HG03025 (cell line): ENCODE measurements around the gene UPK2.
"Not testable (repeated sequence)": the region's sequence is repeated elsewhere in the genome, so short reads cannot be mapped to it uniquely, and the experiment has no call there.

Source experiments
- ATAC-seq: cut with Tn5 transposase; IDR thresholded peaks from one replicate; pipeline ENCODE4 v1.9.1; 2021; ENCODE audit warnings: mild to moderate bottlenecking, moderate library complexity; ENCODE audit not compliant: unreplicated experiment, low FRiP score

Gene UPK2

GRCh38 chr11:118980191-118980881, 24.2 kb downstream of the UPK2 start:
- ATAC-seq = no peak

GRCh38 chr11:118984337-118984736, 28.2 kb downstream of the UPK2 start:
- ATAC-seq = not testable (repeated sequence)

DNA sequence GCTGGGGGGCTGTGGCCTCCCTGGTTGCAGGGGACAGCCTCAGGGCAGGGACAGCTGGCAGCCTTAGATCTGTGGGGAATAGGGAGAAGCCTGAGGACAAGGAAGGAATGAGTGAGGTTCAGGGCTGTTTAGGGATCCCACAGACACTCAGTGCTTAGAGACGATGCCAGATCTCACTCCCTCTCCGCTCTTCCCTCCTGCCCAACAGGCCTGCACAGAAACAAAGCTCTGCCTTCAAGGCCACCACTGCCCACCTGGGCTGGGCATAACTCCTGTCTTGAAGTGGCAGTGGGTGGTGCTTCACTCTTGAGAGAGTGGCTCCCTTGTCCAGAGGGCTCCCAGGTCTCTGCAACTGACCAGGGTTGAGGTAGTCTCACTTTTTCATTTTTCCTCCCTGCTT, 28.7 kb downstream of the UPK2 start:
- no peak for ATAC-seq

DNA sequence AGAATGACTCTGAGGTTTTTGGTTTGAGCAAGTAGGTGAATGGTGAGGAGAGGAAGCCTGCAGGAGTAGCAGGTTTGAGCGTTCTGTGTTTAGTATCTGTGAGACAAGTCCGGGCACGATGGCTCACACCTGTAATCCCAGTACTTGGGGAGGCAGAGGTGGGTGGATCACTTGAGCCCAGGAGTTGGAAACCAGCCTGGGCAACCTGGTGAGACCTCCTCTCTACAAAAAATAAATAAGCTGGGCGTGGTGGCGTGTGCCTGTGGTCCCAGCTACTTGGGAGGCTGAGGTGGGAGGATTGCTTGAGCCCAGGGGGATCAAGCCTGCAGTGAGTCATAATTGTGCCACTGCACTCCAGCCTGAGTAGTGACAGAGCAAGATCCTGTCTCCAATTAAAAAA, 32.2 kb downstream of the UPK2 start:
- ATAC-seq = no peak

DNA sequence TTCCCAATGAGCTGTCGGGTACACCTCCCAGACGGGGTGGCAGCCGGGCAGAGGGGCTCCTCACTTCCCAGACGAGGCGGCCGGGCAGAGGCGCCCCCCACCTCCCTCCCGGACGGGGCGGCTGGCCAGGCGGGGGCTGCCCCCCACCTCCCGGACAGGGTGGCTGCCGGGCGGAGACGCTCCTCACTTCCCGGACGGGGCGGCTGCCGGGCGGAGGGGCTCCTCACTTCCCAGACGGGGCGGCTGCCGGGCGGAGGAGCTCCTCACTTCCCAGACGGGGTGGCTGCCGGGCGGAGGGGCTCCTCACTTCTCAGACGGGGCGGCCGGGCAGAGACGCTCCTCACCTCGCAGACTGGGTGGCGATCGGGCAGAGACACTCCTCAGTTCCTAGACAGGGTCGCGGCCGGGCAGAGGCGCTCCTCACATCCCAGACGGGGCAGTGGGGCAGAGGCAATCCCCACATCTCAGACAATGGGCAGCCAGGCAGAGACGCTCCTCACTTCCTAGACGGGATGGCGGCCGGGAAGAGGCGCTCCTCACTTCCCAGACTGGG, 35.5 kb downstream of the UPK2 start:
- not testable (repeated sequence) for ATAC-seq

DNA sequence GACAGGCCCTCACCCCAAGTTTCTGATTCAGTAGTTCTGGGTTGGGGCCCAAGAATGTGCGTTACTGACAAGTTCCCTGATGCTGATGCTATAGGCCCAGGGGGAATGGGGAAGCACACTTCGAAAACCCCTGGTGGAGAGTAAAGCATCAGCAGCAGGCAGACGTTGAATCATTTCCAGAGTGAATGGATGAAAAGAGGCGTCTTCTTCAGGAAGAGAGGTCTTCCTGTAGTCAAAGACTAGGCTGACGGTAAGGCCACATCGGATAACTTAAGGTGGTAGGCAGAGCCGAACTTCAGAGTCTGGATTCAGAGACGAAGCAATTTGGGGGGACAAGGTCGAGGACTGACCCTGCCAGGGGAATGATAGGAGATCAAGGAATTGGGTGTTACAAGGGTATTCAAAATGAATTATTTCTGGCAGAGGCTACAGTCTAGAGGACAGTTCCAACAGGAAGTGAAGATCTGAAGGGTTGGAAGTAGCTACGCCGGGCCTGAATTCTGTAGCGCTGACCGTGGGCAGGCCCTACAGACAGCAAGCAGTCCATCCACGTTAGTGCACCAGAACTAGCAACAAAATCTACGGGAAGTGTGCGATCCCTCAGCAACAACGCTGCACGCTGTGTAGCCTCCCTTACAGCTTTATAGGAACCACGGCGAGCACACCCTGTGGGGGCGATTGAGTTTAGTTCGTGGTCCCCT, 41.0 kb downstream of the UPK2 start:
- ATAC-seq = no peak

DNA sequence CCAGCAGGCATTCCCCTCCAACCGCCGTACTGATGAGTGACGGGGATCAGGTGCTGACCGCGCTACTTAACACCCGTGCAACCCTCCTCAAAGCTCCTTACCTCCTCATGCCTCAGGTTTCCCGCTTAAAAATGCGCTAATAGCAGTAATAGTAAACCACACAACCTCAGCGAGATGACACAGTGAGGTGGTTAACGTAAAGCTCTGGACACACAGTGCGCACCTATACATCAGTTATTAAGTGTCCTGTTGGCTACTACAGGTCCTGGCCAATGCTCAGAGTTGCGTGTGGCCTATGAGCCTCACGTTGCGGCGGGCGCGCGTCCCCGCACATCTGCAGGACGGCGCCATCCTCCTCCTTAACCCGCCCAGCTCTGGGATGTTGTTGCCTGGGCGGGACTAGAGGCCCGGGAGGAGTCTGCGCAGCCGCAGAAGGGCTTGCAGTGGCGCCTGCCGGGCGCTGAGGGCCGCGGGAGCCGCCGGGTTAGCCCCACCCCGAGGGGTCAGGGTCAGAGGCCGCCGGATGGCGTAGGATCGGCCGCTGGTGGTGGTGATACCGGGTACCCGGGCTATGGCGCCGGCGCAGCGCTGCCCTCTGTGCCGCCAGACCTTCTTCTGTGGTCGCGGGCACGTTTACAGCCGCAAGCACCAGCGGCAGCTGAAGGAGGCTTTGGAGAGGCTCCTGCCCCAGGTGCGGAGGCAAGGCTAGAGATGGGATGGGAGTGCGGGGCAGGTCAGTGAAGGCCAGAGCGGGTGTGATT, 41.7 kb downstream of the UPK2 start, which contains the start of gene CENATAC:
CENATAC (plus strand) TSS at position 512 of the 761 bp plus-strand sequence; CDS start at position 572, 60 bp downstream.
- peak; percentile 87 for ATAC-seq

GRCh38 chr11:118998388-118998717, 42.3 kb downstream of the UPK2 start:
- ATAC-seq = peak; percentile 16

DNA sequence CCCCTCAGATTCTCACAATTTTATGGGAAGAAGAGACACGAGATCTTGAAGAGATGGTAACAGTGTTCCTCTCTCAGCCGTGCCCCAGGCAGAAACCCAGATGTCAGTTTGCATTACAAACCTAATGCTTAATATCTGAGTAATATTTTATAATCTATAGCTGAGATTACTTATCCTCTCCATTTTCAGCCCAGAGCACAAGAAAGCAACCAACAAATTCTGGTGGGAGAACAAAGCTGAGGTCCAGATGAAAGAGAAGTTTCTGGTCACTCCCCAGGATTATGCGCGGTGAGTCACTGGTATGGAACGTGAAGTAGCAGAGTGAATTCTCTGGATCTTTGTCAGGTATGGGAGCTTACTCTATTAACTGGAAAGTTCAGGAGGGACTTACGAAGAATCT, 42.7 kb downstream of the UPK2 start:
- no peak for ATAC-seq

- ATAC-seq = no peak
These were observed 44.8 kb downstream of the UPK2 start for GRCh38 chr11:119000906-119001305.

DNA sequence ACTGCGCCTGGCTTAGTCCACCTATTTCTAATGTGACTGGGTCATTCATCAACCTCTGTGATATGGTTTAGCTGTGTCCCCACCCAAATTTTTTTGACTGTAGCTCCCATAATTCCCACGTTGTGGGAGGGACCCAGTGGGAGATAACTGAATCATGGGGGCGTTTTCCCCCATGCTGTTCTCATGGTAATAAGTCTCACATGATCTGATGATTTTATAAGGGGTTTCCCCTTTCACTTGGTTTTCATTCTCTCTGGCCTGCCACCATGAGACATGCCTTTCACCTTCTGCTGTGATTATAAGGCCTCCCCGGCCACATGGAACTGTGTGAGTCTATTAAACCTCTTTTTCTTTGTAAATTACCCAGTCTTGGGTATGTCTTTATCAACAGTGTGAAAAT, 50.6 kb downstream of the UPK2 start:
- ATAC-seq = no peak
